B cell (primary cell): ENCODE results near the gene DAB2IP.

Source experiments
- EZH2 ChIP-seq: IDR thresholded peaks from 2 replicates; pipeline ENCODE4 v1.6.1; 2012; ENCODE audit warnings: borderline replicate concordance, low read depth, mild to moderate bottlenecking, moderate library complexity, low read length; ENCODE audit not compliant: insufficient read depth, poor library complexity, severe bottlenecking
- TF ChIP-seq, protein P1 (sequence below): fragments of 200-600 bp; IDR thresholded peaks from one replicate; pipeline ENCODE4 v1.8.0; 2022; ENCODE audit warnings: antibody characterized with exemption, mild to moderate bottlenecking

DNA sequence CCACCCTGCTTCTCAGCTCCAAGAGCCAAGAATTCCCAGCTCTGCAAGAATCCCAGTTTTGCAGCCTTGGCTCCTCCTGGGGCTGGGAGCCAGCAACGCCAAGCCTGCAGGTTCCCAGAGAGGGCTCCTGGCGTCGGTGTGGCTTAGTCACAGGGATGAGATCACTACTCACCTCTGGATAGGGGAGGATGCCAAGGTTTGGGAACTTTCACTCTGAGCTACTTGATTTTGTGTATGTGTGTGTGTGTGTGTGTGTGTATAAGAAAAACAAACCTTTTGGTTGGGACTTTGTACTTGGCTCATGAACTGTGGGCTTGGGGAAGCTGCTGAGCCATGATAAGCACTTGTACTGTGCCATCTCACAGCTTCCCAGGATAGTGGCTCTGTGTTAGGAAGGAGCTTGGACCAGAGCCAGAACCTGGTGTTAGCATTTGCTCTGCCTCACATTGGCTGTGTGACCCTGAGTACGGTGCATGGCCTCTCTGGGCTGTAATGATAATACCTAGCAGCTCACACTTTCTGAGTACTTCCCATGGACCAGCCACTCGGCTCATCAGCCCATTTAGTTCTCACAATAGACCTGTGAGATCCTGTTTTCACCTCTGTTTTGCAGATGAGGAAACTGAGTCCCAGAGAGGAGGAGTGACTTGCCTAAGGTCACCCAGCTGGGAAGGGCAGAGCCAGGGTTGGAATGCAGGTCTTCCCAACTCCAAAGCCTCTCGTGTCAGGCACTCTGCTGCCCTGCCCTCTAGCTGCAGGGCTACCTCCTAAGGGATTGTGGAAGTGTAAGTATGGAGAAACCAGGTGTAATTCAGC, 41.4 kb upstream of the DAB2IP start:
- TF ChIP-seq, protein P1, sequence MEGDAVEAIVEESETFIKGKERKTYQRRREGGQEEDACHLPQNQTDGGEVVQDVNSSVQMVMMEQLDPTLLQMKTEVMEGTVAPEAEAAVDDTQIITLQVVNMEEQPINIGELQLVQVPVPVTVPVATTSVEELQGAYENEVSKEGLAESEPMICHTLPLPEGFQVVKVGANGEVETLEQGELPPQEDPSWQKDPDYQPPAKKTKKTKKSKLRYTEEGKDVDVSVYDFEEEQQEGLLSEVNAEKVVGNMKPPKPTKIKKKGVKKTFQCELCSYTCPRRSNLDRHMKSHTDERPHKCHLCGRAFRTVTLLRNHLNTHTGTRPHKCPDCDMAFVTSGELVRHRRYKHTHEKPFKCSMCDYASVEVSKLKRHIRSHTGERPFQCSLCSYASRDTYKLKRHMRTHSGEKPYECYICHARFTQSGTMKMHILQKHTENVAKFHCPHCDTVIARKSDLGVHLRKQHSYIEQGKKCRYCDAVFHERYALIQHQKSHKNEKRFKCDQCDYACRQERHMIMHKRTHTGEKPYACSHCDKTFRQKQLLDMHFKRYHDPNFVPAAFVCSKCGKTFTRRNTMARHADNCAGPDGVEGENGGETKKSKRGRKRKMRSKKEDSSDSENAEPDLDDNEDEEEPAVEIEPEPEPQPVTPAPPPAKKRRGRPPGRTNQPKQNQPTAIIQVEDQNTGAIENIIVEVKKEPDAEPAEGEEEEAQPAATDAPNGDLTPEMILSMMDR, result no peak
- no peak for TF ChIP-seq EZH2
